T-helper 9 cell (primary cell): Measurements from ENCODE around the gene PKN2.
"Not testable (repeated sequence)": the region's sequence is repeated elsewhere in the genome, so short reads cannot be mapped to it uniquely, and the experiment has no call there.

Experiments
- DNase-seq: peaks from one replicate; pipeline ENCODE4 v3.0.0-alpha.2; 2020

PKN2 gene

DNA sequence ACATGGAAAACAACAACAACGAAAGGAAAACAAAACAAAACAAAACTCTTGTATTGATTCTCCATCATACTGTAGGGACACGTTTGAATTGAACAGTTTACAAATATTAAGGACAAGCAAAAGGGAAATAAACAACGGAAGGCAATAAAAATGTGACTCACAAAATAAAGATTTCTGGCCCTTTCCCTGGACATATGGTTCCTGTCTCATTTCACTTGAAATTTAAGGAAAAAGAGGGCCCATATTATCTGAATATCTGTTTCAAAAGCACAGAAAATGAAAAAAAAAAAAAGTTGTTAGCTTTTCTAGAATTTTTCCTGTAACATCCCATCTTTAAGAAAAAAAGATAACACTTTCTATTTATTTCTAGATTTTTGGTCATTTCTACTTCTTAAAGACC, 3.6 kb upstream of the PKN2 start:
- DNase-seq, result no peak

DNA sequence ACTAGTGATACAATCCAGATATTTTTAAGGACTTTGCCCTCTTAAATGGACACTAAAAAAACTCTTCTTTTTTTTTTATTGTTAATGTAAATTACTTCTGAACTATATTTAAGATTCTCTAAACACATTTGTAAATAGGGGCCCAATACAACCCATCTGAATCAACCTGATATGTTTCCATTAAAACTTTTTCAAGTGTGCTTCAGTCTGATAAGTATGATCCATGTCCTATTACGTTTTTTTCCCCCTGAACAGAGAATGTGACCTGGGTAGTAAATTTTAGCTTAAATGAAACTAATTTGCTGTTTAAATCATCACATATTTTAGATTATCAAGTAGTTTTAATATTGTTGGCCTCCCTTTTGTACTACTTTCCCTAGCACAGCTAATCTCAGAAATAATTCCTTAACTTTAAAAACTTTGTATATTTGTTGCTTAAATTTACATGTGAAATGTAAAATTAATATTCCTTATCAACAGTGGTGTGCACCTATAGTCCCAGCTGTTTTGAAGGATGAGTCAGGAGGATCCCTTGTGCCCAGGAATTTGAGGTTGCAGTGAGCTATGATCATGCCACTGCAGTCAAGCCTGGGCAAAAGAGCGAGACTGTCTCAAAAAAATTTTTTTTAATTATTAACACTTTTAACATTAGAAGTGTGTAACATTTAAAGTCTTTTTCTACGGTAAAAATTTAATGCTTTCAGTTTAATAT, 3.0 kb upstream of the PKN2 start:
- no peak for DNase-seq

DNA sequence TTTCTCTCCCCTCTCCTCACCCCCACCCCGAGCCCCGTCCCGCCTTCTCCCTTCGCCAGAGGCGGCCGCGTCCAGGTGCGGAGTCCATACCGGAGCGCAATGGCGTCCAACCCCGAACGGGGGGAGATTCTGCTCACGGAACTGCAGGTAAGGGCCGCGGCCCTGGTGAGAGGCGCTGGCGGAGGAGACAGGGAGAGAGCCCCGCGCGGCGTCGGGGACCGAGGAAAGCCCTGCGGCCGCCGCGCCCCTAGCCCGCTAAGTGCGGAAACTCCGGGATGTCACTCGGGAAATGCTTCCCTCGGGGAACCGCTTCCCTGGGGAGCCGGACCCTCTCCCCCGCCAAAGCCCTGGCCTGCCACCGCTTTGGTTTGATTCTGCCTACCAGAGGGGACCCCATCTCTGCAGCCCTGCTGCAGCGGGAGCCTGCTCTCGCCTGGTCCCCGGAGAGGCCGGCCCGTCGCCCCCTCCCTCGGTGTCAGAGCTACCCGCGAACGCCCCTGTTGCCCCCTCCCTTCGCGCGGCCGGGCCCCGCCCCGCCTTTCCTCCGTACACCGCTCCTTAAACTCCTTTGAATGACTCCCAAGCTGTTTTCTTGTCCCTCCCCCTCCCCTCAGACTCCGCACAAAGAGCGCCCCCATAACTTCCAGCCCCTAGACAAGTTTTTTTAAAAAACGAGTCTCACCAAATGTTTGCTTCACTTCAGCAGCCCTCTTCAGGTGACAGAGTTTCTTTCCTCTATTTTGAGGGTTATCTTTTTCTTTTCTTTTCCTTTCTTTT, 597 bp downstream of the PKN2 start:
- peak; percentile 42 for DNase-seq

DNA sequence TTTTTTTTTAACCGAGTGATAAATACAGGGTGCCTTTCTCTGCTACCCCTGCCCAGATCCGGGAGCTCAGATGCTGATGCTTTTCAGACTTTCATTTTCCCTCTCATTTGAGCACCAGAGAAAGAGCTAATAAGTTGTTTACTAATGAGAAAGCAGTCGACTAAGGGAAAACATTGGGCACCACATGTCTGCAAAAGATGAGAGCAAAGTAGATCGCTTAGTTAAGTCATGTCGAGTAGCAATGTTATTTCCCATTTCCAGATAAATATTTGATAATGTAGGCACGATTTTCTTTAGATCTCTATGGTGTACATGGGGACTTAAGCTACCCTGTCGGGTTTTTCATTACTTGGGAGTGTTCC, 1.2 kb downstream of the PKN2 start:
- DNase-seq, result no peak

DNA sequence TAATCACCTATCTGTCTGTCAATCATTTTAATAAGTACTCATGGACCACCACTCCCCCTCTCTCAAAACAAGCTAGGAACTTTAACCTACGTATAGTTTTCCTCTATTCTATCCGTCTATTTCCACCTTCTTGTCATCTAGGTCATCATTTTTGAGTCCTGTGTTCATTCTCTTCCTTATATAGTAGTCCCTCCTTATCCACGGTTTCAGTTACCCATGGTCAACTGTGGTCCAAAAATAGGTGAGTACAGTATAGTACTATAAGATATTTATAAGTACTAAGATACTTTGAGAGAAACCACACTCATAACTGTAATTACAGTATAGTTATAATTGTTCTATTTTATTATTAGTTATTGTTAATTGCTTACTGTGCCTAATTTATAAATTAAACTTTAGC, 7.5 kb downstream of the PKN2 start:
- DNase-seq, result no peak

DNA sequence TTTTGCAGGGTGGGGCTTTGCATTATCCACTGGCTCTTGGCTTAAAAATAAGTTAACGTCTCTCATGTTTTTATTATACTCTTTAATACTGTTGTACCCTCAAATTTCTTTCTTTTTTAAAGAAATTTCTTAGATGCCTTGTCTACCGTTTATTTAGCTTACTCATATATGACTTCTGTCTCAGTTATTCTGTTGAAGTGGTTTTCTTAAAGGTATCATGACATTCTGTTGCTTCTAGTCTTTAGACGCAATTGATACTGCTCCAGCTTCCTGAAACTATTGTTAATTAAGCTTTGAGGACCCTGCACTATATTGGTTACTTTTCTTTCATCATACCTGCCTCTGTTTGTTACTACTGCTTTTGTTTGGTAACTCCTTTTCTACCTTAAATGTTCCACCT, 11.7 kb downstream of the PKN2 start:
- DNase-seq, result no peak

DNA sequence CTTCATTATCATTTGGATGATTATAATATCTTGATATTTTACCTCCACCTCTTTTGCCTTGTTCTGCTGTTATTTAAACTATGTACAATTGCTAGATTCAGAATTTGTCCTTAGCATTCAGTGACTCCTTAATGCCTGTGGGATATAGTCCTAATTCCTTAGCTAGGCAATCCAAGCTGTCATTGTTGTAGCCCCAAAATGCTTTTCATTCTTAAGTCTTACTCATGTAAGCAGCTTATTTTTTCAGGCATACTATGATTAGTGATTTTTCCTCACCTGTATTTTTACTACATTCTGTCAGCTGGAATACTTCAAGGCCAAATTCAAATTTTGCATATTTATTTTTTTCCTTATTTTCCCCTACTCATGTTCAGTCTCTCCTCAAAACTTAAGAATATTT, 13.4 kb downstream of the PKN2 start:
- no peak for DNase-seq

DNA sequence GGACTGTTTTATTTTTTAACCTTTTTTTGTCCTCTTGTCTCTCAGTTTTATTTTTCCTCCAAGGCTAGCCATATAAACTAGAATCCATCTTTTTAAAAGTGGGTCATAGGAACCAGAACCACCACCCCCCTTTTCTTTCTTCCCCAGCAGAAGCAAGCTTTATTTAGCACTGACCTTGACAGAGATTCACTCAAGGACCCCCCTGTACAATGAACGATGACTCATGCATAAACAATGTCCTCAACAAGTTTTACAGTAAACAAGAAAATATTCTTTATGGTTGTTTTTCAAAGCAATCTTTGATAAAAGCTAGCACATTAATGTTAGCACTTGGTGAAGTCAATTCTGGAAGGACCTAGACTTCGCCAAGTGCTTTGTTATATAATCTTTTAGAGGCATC, 14.1 kb downstream of the PKN2 start:
- no peak for DNase-seq

DNA sequence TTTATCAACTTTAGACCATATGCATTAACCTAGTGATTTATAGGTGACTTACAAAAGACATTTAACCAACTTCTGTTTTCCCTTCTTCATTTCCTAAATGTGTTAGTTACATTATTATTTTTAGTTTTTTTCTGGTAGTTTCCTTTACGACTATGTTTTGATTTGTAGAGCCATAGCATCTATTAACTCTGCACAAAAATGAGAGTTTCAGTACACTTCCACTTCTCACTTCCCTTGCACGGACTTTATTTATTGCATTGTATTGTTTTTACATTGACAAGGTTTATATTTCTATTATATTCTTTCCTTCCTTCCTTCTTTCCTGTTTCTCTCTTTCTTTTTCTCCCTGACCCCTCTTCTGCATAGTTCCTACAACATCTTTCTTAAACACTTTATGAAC, 14.7 kb downstream of the PKN2 start:
- no peak for DNase-seq

DNA sequence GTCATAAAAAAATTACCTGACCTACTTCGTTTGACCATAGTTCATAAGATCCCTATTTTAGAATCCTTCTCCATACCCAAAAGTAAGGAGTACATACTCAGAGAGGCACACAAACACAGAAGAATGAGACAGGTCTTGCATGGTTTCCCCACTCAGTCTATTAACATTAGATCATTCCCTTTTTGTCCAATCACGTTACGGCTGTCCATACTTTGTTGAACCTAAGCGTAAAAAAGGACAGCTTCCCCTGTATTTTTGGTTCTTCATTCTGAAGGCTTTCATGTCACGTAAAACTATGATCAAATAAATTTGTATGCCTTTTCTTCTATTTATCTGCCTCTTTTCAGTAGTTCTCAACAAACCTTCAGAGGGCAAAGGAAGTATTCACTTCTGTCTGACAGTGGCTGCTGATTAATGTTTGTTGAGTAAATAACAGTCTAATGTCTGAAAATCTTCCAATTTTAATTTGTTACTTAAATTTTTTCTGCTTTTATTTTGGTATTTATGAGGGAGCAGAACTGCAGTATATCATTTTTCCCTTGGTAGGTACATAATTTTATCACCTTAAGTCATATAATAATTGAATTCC, 16.4 kb downstream of the PKN2 start:
- DNase-seq, result no peak

DNA sequence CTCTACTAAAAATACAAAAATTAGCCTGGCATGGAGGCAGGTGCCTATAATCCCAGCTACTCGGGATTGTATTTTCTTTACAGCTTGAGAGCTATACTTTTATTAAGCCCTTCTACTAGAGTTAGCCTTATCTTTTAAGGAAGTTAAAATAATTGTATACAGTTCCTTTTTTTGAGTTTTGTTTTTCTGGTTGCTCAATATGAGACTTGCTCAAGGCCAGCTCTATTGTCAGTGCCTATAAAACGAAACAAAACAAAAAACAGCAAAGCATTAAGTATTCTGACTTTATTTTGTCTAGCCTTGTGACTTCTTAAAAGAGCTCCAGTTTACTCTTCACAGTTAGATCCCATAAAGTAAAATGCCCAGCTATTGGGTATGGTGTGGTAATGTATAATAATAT, 17.2 kb downstream of the PKN2 start:
- no peak for DNase-seq

DNA sequence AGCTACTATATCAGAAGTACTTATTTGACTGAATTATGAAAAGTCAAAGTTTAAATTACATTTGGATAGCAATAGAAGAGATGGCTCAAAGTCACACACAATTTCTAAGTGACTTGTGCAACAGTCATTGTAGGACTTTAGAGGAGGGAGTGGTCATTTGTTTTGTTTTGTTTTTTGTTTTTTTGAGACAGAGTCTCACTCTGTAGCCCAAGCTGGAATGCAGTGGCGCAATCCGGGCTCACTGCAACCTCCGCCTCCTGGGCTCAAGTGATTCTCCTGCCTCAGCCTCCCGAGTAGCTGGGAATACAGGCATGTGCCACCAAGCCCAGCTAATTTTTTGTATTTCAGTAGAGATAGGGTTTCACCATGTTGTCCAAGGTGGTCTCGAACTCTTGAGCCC, 17.7 kb downstream of the PKN2 start:
- DNase-seq, result not testable (repeated sequence)

DNA sequence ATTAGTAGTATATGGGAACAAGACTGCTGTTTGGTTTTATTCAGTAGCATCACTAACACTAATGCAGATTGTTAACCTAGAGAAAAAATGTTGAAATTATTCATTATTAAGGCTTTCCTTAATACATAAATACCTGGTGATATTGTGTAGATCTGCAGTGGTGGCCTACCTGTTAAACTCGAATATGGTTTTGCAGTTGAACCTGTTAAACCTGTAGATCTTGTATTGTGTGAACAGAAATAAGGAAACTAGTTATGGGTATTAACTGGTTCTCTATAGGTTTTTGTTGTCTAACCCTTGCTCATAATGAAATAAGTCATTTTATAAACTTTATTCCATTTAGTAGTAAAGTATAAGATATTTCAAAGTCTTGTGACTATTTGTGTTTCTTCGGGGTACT, 23.9 kb downstream of the PKN2 start:
- no peak for DNase-seq

DNA sequence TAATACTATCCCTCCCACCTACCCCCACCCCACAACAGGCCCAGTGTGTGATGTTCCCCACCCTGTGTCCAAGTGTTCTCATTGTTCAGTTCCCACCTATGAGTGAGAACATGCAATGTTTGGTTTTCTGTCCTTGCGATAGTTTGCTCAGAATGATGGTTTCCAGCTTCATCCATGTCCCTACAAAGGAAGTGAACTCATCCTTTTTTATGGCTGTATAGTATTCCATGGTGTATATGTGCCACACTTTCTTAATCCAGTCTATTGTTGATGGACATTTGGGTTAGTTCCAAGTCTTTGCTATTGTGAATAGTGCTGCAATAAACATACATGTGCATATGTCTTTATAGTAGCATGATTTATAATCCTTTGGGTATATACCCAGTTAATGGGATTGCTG, 28.8 kb downstream of the PKN2 start:
- not testable (repeated sequence) for DNase-seq

DNA sequence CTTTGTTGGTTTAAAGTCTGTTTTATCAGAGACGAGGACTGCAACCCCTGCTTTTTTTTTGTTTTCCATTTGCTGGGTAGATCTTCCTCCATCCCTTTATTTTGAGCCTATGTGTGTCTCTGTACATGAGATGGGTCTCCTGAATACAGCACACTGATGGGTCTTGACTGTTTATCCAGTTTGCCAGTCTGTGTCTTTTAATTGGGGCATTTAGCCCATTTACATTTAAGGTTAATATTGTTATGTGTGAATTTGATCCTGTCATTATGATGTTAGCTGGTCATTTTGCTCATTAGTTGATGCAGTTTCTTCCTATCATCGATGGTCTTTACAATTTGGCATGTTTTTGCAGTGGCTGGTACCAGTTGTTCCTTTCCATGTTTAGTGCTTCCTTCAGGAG, 32.5 kb downstream of the PKN2 start:
- DNase-seq, result not testable (repeated sequence)

DNA sequence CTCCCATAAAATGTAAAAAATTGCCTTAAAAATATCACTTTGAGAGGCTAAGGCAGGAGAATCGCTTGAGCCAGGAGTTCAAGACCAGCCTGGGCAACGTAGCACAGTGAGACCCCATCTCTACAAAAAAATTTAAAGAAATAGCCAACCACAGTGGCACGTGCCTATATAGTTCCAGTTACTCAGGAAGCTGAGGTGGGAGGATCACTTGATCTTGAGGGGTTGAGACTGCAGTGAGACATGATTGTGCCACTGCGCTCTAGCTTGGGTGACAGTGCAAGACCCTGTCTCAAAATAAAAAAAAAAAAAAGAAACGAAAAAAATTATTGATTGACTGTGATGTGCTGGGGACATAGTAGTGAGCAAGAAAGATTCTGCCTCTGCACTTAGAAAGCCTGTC, 38.4 kb downstream of the PKN2 start:
- no peak for DNase-seq

DNA sequence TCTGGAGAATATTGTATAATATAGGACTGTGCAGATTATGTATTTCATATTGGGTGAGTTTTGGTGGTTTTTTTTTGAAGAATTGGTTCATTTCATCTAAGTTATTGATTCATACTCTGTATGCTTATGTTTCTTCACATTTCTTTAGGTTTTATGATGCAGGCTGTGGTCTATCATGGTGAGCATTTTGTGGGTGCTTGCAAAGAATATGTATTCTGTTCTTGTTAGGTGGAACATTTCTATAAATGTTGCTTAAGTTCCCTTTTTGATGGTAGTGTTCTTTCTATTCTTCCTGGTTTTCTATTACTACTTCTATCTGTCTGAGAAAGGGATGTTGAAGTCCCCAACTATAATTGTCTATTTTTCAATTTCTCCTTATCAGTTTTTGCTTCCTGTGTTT, 42.6 kb downstream of the PKN2 start:
- DNase-seq, result no peak

DNA sequence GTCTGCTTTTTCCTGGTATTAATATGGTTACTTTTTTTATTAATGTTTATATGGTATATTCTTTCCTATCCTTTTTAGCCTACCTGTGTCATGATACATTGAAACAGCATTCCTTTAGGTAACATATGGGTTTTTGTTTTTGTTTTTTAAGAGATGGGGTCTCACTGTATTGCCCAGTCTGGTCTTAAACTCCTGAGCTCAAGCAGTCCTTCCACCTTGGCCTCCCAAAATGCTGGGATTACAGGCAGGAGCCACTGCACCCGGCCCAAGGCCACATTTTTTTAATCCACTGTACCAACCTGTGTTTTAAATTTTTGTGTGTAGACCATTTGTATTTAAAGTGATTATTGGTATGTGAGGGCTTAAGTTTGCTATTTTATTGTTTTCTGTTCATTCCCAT, 43.1 kb downstream of the PKN2 start:
- DNase-seq, result no peak

DNA sequence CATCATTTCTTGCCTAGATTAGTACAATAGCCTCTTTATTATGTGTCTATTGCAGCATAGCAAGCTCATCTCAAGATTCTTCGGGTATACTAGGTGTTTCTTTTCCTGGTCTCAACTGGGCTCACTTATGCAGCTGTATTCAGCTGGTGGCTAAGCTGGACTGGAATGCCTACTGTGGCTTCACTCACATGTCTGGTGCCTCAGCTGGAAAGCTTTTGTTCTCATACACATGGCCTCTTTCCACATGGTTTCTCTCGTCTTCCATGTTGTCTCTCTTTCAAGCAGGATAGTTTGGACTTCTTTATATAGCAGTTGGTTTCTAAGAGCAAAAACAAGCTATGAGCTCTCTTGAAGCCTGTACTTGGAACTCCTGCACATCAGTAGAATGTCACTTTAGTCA, 45.2 kb downstream of the PKN2 start:
- no peak for DNase-seq

DNA sequence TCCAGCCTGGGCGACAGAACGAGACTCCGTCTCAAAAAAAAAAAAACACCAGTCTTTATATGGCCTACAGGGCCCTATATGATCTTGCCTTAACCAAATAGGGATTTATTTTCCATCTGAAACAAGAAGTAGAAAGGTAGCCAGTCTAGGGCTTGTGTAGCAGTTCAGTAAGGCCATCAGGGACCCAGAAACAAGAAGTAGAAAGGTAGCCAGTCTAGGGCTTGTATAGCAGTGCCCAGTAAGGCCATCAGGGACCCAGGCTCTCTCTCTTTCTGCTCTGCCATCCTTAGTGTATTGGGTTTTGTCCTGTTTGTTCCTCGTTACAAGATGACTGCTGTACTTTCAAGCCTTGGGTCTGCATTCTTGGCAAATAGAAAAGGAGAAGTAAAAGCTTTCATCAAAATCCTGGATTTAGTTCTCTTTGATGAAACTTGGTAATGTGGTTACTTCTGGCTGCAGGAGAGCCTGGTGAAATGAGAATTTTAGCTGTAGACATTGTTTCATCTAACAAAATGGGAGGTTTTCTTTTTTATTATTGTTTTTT, 46.1 kb downstream of the PKN2 start:
- no peak for DNase-seq

DNA sequence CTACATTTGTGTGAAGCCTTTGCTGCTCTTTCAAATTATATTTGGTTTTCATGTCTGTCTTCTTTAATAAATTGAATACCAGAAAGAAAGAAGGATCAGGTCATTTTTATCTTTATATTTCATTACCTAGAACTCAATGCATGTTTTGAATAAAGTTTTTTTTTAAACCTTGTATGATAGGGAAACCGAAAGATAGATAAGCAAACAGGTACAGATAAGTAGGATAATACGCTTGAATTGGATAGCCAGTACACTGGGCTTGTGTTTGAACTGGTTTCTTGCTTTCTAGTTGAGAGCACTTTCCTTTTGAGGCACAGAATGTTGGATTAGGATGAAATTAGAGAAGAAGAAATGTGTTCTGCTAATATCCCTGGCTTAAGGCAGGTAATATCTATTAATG, 46.9 kb downstream of the PKN2 start:
- DNase-seq, result no peak

DNA sequence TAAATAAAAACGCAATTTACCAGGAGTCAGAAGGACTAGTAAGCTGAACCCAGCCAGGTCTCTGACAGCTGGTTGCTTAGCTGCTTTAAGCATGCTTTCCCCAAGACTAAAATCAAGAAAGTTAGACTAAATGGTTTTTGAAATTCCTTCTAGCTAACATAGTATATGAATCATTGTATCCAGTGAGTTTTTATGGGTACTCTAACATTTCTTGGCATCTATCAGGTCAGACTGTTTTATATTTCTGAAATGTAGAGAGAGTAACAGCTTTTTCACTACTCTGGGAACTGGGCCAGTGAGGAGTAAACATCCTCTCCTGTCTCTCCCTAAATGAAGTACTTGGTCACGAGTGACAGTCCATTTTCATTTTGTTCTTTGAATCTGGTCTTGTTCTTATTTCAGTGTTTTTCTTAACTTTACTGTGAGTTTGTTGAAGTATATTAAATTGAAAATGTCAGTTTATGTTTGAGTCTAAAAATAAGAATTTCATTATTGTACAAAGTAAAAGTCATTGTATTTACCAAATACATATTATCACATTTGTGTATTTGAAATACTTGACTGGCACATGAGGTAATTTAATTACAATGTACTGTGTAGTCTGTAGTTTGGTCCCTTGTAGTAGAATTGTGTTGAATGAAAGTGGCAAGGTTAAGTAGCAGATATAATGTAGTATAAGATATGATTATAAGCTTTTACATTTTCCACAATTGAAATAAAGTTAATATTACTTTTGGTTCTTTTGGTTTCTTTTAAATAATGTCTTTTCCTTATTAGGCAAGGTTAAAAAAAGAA, 47.6 kb downstream of the PKN2 start:
- DNase-seq, result no peak

DNA sequence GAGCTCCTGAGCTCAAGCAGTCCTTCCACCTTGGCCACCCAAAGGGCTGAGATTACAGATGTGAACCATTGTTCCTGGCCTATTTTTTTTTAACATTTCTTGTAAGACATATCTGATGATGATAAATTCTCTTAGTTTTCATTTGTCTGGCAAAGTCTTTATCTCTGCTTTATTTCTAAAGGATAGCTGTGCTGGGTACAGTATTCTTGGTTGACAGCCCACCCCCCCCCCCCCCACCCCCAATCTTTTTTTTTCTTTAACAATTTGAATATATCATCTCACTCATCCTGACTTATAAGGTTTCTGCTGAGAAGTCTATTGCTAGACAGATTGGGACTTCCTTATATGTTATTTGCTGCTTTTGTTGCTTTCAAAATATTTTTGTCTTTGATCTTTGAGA, 51.3 kb downstream of the PKN2 start:
- DNase-seq, result no peak
